Midbrain (tissue), 1 donor: ENCODE results near the gene ARID4B.
"Not testable (repeated sequence)": the region's sequence is repeated elsewhere in the genome, so short reads cannot be mapped to it uniquely, and the experiment has no call there.

Experiments
- DNase-seq: peaks from one replicate; lab custom pipeline; 2025; lab: John Stamatoyannopoulos, UW

Gene ARID4B

GRCh38 chr1:235221653-235222375 is 106.2 kb downstream of the ARID4B start:
- DNase-seq, result no peak

- no peak for DNase-seq
Measured at GRCh38 chr1:235215453-235215852, 112.5 kb downstream of the ARID4B start.

GRCh38 chr1:235214962-235215361 is 113.0 kb downstream of the ARID4B start:
- not testable (repeated sequence) for DNase-seq

- DNase-seq, result no peak
Measured at GRCh38 chr1:235213752-235214151, 114.2 kb downstream of the ARID4B start.

- no peak for DNase-seq
Measured at GRCh38 chr1:235211517-235211916, 116.5 kb downstream of the ARID4B start.

- no peak for DNase-seq
Measured at GRCh38 chr1:235207209-235207565, 120.8 kb downstream of the ARID4B start.

GRCh38 chr1:235206533-235207208 is 121.3 kb downstream of the ARID4B start:
- DNase-seq, result no peak

GRCh38 chr1:235205687-235206086 is 122.3 kb downstream of the ARID4B start:
- DNase-seq, result no peak

GRCh38 chr1:235203428-235203827 is 124.6 kb downstream of the ARID4B start:
- no peak for DNase-seq

- not testable (repeated sequence) for DNase-seq
Measured at GRCh38 chr1:235202447-235202846, 125.5 kb downstream of the ARID4B start.

- DNase-seq, result peak; percentile 38
Measured at GRCh38 chr1:235199441-235199840, 128.5 kb downstream of the ARID4B start.

GRCh38 chr1:235190431-235190830 is 137.5 kb downstream of the ARID4B start:
- no peak for DNase-seq

GRCh38 chr1:235187316-235187715 is 140.7 kb downstream of the ARID4B start:
- DNase-seq, result no peak

GRCh38 chr1:235181561-235182245 is 146.3 kb downstream of the ARID4B start:
- DNase-seq, result no peak

GRCh38 chr1:235180916-235181460 is 147.0 kb downstream of the ARID4B start:
- DNase-seq, result no peak

GRCh38 chr1:235176486-235176885 is 151.5 kb downstream of the ARID4B start:
- no peak for DNase-seq

- no peak for DNase-seq
Measured at GRCh38 chr1:235169986-235170385, 158.0 kb downstream of the ARID4B start.

GRCh38 chr1:235168375-235168774 is 159.6 kb downstream of the ARID4B start:
- DNase-seq, result no peak

- no peak for DNase-seq
Measured at GRCh38 chr1:235161685-235162327, 166.2 kb downstream of the ARID4B start.

GRCh38 chr1:235160957-235161684 is 166.9 kb downstream of the ARID4B start, which contains the start of gene RBM34:
Gene RBM34 (minus strand): TSS chr1:235161250. CDS start chr1:235161226, 24 bp downstream.
- peak; percentile 93 for DNase-seq

- no peak for DNase-seq
Measured at GRCh38 chr1:235160383-235160956, 167.5 kb downstream of the ARID4B start.
